CD4-positive, CD25-positive, alpha-beta regulatory T cell (primary cell): ENCODE data around the gene EMP2. TPM values are rescaled to one million over a fixed set of nuclear protein-coding genes. Genes with fewer than 3 reads are reported as not detected.

Experiments
- ATAC-seq, 2 donors: fragments of 150-1000 bp; cut with Tn5 transposase; one replicate each; pipeline ENCODE4 v1.10.0; 2021; ENCODE audit warnings: low read depth in 2 of 2, moderate number of reproducible peaks in 2 of 2, moderate library complexity in 1 of 2
- DNase-seq, 3 donors: peaks; one replicate each; pipeline versions ENCODE4 v3.0.0 to v3.0.0-alpha.2; 2012 to 2022; ENCODE audit warnings: mixed read lengths in 1 of 3
- H3K27ac ChIP-seq: one replicate; pipeline ENCODE4 v1.7.0; 2013; ENCODE audit warnings: mild to moderate bottlenecking, low read length; ENCODE audit not compliant: insufficient read depth, poor library complexity, severe bottlenecking
- H3K27me3 ChIP-seq: one replicate; pipeline ENCODE4 v1.7.0; 2013; ENCODE audit warnings: low read length; ENCODE audit not compliant: control insufficient read depth, insufficient read depth
- H3K36me3 ChIP-seq: one replicate; pipeline ENCODE4 v1.7.0; 2013; ENCODE audit warnings: mild to moderate bottlenecking, low read length, moderate library complexity; ENCODE audit not compliant: control insufficient read depth, insufficient read depth
- H3K4me1 ChIP-seq: 2 replicates; pipeline ENCODE4 v1.7.0; 2013; ENCODE audit warnings: mild to moderate bottlenecking, low read length; ENCODE audit not compliant: insufficient read depth, control insufficient read depth, poor library complexity, severe bottlenecking
- H3K4me3 ChIP-seq: one replicate; pipeline ENCODE4 v1.7.0; 2013; ENCODE audit warnings: low read depth, mild to moderate bottlenecking, low read length, moderate library complexity
- H3K9me3 ChIP-seq, 2 experiments: 1 replicate in 1 of 2; 2 replicates in 1 of 2; pipeline ENCODE4 v1.7.0; 2013; ENCODE audit warnings: low read length in 2 of 2, mild to moderate bottlenecking in 1 of 2, moderate library complexity in 1 of 2; ENCODE audit not compliant: control insufficient read depth in 2 of 2
- H3K27ac Mint-ChIP-seq, 3 donors: one replicate each; pipeline ENCODE4 v1.8.0; 2020 to 2022; ENCODE audit warnings: mild to moderate bottlenecking in 3 of 3, mixed read lengths in 3 of 3, moderate library complexity in 2 of 3
- H3K27me3 Mint-ChIP-seq: one replicate; pipeline ENCODE4 v1.8.0; 2022; ENCODE audit warnings: mild to moderate bottlenecking, mixed read lengths
- H3K36me3 Mint-ChIP-seq: one replicate; pipeline ENCODE4 v1.8.0; 2020; ENCODE audit warnings: mixed read lengths
- H3K4me1 Mint-ChIP-seq, 4 donors: one replicate each; pipeline ENCODE4 v1.8.0; 2020 to 2022; ENCODE audit warnings: mixed read lengths in 4 of 4, mild to moderate bottlenecking in 1 of 4
- H3K4me3 Mint-ChIP-seq, 4 donors: one replicate each; pipeline ENCODE4 v1.8.0; 2020 to 2022; ENCODE audit warnings: mild to moderate bottlenecking in 4 of 4, mixed read lengths in 4 of 4, moderate library complexity in 3 of 4
- H3K9me3 Mint-ChIP-seq, 7 donors: one replicate each; pipeline ENCODE4 v1.8.0; 2020 to 2022; ENCODE audit warnings: mixed read lengths in 7 of 7, mild to moderate bottlenecking in 3 of 7, moderate library complexity in 2 of 7
- polyA plus RNA-seq, 4 donors: library from polyadenylated mRNA; unstranded; fragments of 300-500 nt; fragmentation: Illumina TruSeq; gene quantifications; one replicate each; pipeline ENCODE4 v1.2.3, GENCODE V29; 2021
- total RNA-seq: library from RNA; stranded (reverse); gene quantifications from one replicate; pipeline ENCODE4 v1.2.3, GENCODE V29; 2022

Gene EMP2
- total and polyA plus RNA-seq, 5 donors from 2014 or later = not detected

DNA sequence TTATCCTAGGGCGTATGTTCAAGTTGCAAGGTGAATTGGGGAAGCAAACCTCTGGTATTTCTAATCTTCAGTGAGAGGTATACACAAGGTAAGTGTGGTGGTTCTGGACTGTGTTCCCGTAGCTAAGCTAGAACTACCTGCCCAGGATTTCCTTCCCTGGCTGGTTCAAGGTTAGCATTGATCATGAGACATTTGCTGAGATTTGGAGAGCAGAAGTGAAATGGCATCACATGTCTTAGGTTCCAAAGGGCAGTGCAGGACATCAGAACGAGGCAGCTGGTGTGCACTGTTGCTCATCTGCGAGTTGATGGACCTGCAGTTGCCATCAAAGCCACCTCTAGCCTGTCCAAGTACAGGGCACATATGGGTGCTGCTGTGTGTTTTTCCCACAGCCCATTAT is 95.2 kb downstream of the EMP2 start:
- ATAC-seq = no peak
- H3K27ac ChIP-seq = no peak overlapping the region
- peaks cover 0 to 22% (median 18%) of the 10 kb centered on the region in 7 donors for H3K9me3 Mint-ChIP-seq
- H3K27me3 Mint-ChIP-seq = no peaks in the 10 kb centered on the region
- no peak overlapping the region for H3K27ac Mint-ChIP-seq
- H3K36me3 ChIP-seq = peaks cover 11% of the 10 kb centered on the region
- DNase-seq = no peak
- H3K4me3 ChIP-seq = no peak overlapping the region
- H3K27me3 ChIP-seq = no peaks in the 10 kb centered on the region
- H3K4me3 Mint-ChIP-seq = no peak overlapping the region
- peaks cover 8 to 20% of the 10 kb centered on the region in 2 experiments for H3K9me3 ChIP-seq
- peaks cover 0 to 4% (median 0%) of the 10 kb centered on the region in 4 donors for H3K4me1 Mint-ChIP-seq
- H3K36me3 Mint-ChIP-seq = peaks cover 19% of the 10 kb centered on the region
- no peaks in the 10 kb centered on the region for H3K4me1 ChIP-seq

GRCh38 chr16:10480151-10480550 is 100.2 kb downstream of the EMP2 start:
- Mint-ChIP-seq H3K4me1 (peaks cover 0 to 4% (median 0%) of the 10 kb centered on the region in 4 donors), H3K36me3 (peaks cover 27% of the 10 kb centered on the region), H3K27me3 (no peaks in the 10 kb centered on the region), H3K4me3 (no peak overlapping the region), H3K9me3 (peaks cover 0 to 24% (median 15%) of the 10 kb centered on the region in 7 donors), H3K27ac (peak overlapping the region in 2 of 3 donors; percentile 29 to 36)
- peaks cover 6 to 7% of the 10 kb centered on the region in 2 experiments for H3K9me3 ChIP-seq
- H3K36me3 ChIP-seq = peaks cover 12% of the 10 kb centered on the region
- ATAC-seq = no peak
- H3K4me1 ChIP-seq = no peaks in the 10 kb centered on the region
- H3K4me3 ChIP-seq = no peak overlapping the region
- no peak overlapping the region for H3K27ac ChIP-seq
- no peaks in the 10 kb centered on the region for H3K27me3 ChIP-seq
- no peak for DNase-seq

Other genes with a start within 250 kb of the EMP2 start
- gene ATF7IP2, start 194.5 kb downstream of the EMP2 start, total RNA-seq = 94.5 TPM
- 100 to 1,000 TPM in 1 of 4 donors, 10 to 100 TPM in 3; 47.6 to 114 (median 88.3) TPM for gene ATF7IP2, start 194.5 kb downstream of the EMP2 start, polyA plus RNA-seq
- not detected for gene TEKT5, start 114.3 kb upstream of the EMP2 start, total RNA-seq
- gene TEKT5, start 114.3 kb upstream of the EMP2 start, polyA plus RNA-seq = under 1 TPM in 1 of 4 donors, not detected in 3; 0.24 TPM
- gene NUBP1, start 163.2 kb upstream of the EMP2 start, total RNA-seq = 23.2 TPM
- 10 to 100 TPM; 37.3 to 44.4 (median 43.2) TPM for gene NUBP1, start 163.2 kb upstream of the EMP2 start, polyA plus RNA-seq
- gene TVP23A, start 238.2 kb upstream of the EMP2 start, total RNA-seq = 0.20 TPM
- gene TVP23A, start 238.2 kb upstream of the EMP2 start, polyA plus RNA-seq = not detected